ENCODE measurements around the gene SMAD4.
A peak's percentile ranks its signal among the peaks of the same experiment; 100 is the strongest.

The SMAD4 gene

GRCh38 chr18:51021226-51021965, 8.6 kb upstream of the SMAD4 start:
- DNase-seq (ENCODE audit: low read depth), result no peak

- no peak for DNase-seq (ENCODE audit: low read depth)
Measured at GRCh38 chr18:51025512-51025911, 4.5 kb upstream of the SMAD4 start.

- DNase-seq (ENCODE audit: low read depth), result no peak
Measured at GRCh38 chr18:51028201-51028805, 1.7 kb upstream of the SMAD4 start.

GRCh38 chr18:51029378-51029693, 677 bp upstream of the SMAD4 start:
- no peak for DNase-seq (ENCODE audit: low read depth)

GRCh38 chr18:51030537-51031258, 685 bp downstream of the SMAD4 start:
- DNase-seq (ENCODE audit: low read depth), result peak; percentile 50

GRCh38 chr18:51032193-51032592, 2.2 kb downstream of the SMAD4 start:
- no peak for DNase-seq (ENCODE audit: low read depth)

- DNase-seq (ENCODE audit: low read depth), result no peak
Measured at GRCh38 chr18:51037230-51037629, 7.2 kb downstream of the SMAD4 start.

- no peak for DNase-seq (ENCODE audit: low read depth)
Measured at GRCh38 chr18:51038110-51038509, 8.1 kb downstream of the SMAD4 start.

GRCh38 chr18:51039138-51040112, 9.4 kb downstream of the SMAD4 start:
- no peak for DNase-seq (ENCODE audit: low read depth)

- no peak for DNase-seq (ENCODE audit: low read depth)
Measured at GRCh38 chr18:51041677-51042352, 11.8 kb downstream of the SMAD4 start.

- no peak for DNase-seq (ENCODE audit: low read depth)
Measured at GRCh38 chr18:51044928-51045585, 15.0 kb downstream of the SMAD4 start.

- DNase-seq (ENCODE audit: low read depth), result no peak
Measured at GRCh38 chr18:51048190-51048589, 18.2 kb downstream of the SMAD4 start.

GRCh38 chr18:51049137-51049536, 19.1 kb downstream of the SMAD4 start:
- no peak for DNase-seq (ENCODE audit: low read depth)

GRCh38 chr18:51051105-51051712, 21.2 kb downstream of the SMAD4 start:
- DNase-seq (ENCODE audit: low read depth), result no peak

GRCh38 chr18:51053814-51054213, 23.8 kb downstream of the SMAD4 start:
- DNase-seq (ENCODE audit: low read depth), result no peak

GRCh38 chr18:51054764-51055163, 24.8 kb downstream of the SMAD4 start:
- no peak for DNase-seq (ENCODE audit: low read depth)

- no peak for DNase-seq (ENCODE audit: low read depth)
Measured at GRCh38 chr18:51059969-51060368, 30.0 kb downstream of the SMAD4 start.

GRCh38 chr18:51064256-51064655, 34.2 kb downstream of the SMAD4 start:
- DNase-seq (ENCODE audit: low read depth), result no peak

GRCh38 chr18:51066273-51066672, 36.3 kb downstream of the SMAD4 start:
- DNase-seq (ENCODE audit: low read depth), result no peak

- no peak for DNase-seq (ENCODE audit: low read depth)
Measured at GRCh38 chr18:51068105-51068504, 38.1 kb downstream of the SMAD4 start.

GRCh38 chr18:51069885-51070284, 39.9 kb downstream of the SMAD4 start:
- DNase-seq (ENCODE audit: low read depth), result no peak

Data from activated gamma-delta T cell treated with anti-CD3 and anti-CD28 coated beads, Interleukin-2, amount 50 U/mL, for 16 hours (primary cell).